NOMO-1 treated with DMSO at 0.1 percent for 48 hours (cell line): ENCODE data around the gene CCDC117.
"Not testable (repeated sequence)": the region's sequence is repeated elsewhere in the genome, so short reads cannot be mapped to it uniquely, and the experiment has no call there.

Source experiments
- DNase-seq: peaks from one replicate; lab custom pipeline; 2025; ENCODE audit not compliant: unreplicated experiment; lab: John Stamatoyannopoulos, UW

CCDC117 gene, protein sequence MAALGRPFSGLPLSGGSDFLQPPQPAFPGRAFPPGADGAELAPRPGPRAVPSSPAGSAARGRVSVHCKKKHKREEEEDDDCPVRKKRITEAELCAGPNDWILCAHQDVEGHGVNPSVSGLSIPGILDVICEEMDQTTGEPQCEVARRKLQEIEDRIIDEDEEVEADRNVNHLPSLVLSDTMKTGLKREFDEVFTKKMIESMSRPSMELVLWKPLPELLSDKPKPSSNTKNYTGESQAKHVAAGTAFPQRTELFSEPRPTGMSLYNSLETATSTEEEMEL

DNA sequence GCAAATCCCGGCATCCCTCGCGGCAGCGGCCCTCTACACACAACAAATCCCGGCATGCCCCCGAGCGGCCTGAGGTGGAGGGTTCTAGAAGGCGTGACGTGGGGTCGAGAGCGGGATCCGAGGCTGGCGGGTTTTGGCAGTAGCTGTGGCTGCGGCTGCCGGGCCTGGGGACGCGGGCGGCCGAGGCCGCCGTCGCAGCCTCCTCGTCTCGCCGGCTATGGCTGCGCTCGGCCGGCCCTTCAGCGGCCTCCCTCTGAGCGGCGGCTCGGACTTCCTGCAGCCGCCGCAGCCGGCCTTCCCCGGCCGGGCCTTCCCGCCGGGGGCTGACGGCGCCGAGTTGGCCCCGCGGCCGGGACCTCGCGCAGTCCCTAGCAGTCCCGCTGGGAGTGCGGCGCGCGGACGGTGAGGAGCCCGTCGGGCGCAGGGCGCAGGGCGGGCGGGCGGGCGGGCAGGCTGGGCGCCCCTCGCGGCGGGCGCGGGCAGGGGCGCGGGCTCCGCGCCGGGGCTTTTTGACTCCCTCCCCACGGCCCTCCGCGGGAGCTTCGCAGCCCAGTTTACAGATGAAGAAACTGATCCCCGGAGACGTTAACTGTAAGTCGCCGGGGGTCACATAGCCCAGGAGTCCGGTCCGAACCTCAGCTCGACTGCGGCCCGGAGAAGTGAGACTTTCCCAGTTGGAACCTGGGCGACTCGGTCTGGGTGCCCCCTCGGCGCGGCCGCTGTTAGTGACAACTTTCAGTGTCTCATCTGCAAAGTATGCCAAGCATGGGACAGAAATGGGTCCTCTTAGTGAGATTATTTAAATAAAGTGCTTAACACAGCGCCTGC, at the start of gene CCDC117:
Gene CCDC117, plus strand, starts transcription at position 63 of the 828 bp plus-strand sequence. Its CDS starts 155 bp downstream, at position 218.
- peak; percentile 94 for DNase-seq

DNA sequence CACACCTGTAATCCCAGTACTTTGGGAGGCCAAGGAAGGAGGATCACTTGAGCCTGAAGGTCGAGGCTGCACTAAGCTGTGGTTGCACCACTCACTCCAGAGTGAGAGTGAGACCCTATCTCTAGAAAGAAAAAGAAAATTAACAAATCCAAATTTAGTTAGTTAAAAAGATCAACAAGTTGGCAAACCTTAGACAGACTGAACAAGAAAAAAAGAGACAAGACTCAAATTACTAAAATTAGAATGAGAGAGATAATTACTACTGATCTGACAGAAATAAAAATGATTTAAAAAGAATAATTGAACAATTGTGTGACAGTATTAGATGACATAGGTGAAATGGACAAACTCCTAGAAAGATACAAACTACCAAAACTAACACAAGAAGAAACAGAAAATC, 44.5 kb upstream of the CCDC117 start:
- DNase-seq, result no peak

DNA sequence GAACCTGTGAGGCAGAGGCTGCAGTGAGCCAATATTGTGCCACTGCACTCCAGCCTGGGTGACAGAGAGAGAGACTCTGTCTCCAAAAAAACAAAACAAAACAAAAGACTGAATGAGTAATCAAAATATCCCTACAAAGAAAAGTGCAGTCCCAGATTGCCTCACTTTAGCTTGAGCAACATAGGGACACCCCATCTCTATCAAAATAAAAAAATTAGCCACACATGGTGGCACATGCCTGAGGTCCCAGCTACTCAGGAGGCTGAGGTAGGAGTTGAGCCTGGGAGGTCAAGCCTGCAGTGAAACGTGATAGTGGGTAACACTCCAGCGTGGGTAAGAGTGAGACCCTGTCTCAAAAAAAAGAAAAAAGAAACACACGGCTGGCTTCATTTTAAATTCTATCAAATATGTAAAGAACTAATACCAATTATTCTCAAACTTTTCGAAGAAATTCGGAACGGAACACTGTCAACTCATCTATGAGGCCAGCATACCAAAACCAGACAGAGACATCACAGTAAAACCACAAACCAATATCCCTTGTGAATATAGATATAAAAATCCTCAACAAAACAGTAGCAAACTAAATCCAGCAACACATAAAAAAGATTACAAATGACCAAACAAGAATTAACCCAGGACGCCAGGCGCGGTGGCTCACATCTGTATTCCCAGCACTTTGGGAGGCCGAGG, 43.7 kb upstream of the CCDC117 start:
- no peak for DNase-seq

DNA sequence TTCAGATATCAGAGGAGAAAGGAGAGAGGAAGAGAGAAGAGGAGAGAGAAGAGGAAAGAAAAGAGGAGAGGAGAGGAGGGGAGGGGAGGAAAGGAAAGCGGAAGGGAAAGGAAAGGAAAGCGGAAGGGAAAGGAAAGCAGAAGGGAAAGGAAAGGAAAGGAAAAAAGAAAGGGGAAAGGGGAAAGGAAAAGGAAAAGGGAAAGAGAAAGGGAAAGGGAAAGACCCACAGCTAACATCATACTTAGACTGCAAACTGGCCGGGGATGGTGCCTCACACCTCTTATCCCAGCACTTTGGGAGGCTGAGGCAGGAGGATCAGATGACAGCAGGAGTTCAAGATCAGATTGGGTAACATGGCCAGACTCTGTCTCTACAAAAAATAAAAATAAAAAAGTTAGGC, 42.3 kb upstream of the CCDC117 start:
- DNase-seq, result no peak

DNA sequence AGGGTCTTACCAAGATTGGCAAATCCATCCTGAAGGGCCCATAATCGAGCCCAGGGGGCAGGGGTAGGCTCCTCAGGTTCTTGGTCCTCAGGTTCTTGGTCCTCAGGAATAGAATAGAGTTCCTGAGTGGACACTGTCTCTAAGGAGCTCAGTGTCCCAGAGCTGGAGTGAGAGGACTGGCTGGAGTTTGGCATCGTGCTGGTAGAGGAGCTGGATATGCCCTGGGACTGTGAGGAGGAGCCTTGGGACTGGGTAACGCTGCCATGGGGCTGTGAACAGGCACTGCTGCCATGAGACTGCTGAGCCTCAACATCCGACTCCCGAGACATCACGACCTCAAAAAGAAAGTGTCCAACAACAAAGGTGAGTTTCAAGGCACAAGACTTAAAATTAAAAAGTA, 38.1 kb upstream of the CCDC117 start:
- DNase-seq, result no peak

DNA sequence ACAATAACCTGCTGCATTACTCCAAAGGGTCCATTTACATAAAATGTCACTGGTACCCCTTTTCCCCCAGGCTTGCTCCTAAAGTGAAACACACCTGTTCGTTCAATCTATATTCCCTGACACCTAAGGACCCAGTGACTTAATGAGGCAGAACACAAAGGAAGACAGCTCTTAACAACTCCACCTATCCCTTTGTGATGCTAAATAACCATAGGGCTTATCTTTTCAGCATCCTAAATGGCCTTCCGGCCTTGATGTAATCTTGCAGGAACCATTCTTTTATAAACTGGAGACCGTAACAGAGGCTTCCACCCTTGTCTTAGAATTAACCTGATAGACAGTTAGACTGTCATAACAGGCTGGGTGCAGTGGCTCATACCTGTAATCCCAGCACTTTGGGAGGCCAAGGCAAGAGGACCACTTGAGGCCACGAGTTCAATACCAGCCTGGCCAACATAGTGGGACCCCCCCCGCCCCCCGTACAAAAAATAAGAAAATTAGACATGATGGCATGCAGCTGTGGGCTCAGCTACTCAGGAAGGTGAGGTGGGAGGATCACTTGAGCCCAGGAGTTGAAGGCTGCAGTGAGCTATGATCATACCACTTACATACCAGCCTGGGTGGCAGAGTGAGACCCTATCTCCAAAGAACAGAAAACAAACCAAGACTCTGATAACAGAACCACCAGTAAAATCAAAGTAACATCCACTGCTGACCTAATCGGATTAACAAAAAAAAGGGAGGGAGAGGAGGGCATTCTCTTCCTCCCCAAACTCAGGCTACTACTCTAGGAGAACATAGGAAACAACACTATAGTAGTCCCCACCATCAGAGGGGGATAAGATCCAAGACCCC, 36.0 kb upstream of the CCDC117 start:
- DNase-seq, result no peak

DNA sequence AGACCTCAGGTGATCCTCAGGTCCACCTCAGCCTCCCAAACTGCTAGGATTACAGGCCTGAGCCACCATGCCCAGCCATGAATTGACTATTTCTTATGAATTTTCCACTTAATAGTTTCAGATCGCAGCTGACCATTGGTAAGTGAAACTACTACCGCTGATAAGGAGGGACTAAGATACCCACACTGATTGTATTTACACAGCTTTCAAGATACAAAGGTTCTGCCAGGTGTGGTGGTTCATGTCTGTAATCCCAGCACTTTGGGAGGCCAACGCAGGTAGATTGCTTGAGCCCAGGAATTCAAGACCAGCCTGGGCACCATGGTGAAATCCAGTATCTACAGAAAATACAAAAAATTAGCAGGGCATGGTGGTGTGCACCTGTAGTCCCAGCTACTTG, 34.8 kb upstream of the CCDC117 start:
- DNase-seq, result no peak

DNA sequence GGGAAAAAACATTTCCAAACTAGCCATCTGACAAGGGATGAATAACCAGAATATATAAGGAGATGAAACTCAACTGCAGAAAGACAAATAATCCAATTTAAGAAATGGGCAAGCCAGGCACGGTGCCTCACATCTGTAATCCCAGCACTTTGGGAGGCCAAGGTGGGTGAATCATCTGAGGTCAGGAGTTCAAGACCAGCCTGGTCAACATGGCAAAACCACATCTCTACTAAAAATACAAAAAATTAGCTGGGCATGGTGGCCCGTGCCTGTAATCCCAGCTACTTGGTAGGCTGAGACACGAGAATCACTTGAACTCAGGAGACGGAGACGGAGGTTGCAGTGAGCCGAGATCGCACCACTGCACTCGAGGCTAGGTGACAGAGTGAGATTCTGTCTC, 33.6 kb upstream of the CCDC117 start:
- not testable (repeated sequence) for DNase-seq

DNA sequence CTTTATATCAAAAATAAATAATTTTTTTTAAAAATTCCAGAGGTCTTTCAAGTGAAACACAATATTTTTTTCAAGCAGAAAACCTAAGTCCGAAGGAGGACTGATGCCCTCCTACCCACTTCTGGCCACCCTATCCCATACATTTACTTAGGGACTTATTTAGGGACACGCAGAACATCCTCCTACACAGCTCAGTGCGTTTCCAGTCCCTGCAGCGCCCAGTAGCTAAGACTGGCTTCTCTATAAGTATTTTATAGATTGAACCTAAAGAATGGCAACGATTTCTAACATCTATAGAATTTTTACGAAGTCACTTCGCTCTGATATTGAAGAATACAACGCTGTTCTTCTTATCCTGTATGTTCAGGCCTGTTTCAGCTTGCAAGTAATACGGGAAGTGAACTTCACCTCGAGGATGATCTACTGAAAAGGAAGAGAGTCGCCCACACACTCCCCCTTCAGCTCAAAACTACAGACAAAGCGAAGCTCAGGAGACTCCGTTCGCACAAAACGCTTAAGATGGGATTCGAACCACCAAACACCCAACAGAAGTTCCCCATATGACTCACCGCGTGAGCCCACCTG, 31.2 kb upstream of the CCDC117 start:
- no peak for DNase-seq

DNA sequence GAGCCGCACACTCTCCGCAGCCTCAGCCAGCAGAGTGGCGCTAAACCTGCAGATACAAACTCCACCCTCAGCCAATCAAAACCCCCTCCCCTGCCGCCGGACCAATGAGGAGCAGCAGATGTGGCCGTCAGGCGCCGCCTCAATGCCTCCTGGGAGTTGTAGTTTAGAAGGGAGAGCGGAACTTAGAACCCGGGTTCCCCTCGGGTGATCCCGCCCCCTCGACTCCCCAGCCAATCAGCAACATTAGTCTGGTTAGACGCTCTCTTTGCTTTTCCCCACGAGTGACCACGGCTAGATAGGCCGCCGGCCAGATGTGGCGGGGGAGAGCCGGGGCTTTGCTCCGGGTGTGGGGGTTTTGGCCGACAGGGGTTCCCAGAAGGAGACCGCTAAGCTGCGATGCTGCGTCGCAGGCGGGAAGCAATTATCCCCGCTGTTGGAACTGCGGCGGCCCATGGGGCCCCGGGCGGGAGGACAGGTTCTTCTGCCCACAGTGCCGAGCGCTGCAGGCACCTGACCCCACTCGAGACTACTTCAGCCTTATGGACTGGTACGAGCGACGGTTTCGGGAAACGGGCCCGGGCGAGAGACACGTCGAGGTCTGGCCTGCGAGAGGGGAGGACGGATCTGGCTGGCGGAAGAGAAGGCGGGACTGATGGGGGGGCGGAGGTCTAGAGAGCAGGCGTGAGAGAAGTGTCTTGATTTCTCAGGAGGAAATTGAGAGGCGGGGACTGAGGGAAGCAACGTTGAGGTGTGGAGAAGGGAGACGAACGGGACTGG, 30.5 kb upstream of the CCDC117 start, which contains the start of the genes CHEK2 and HSCB:
Gene CHEK2, minus strand, starts transcription at position 36 of the 777 bp plus-strand sequence. CDS start 7,099 bp downstream, outside the sequence.
Gene HSCB, plus strand, starts transcription at position 255 of the 777 bp plus-strand sequence. Its CDS starts 57 bp downstream, at position 312.
- peak; percentile 99 for DNase-seq

DNA sequence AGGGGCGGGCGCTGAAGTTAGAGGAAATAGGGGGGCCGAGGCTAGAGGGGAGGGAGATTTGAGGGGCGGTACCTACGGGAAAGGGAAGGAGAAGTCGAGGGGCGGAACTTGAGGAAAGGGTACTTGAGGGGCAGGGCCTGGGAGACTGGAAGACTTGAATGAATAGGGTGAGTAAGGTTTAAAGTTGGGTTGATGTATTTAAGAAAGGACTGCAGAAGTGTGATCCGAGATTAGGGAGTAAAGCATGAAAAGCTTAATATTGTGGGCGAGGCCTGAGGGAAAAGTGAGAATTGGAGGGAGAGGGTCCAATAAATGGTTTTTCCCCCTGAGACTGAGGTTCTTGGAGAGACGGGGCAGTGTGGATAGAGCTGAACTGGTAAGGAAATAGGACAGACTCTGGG, 29.9 kb upstream of the CCDC117 start:
- no peak for DNase-seq

DNA sequence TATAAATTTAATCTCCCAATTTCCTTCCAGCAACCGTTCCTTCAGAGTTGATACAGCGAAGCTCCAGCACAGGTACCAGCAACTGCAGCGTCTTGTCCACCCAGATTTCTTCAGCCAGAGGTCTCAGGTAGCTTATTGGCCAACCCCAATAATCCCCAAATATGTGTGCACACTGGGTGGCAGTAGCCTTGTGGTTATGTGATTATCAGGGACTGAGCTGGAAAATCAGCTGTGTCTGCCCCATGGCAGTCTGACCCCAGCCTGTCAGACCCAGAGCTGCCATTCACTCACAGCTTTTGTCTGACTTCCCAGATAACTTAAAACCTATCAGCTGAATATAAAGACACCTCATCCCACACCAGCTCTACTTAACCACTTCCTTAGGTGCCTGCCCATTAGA, 28.6 kb upstream of the CCDC117 start:
- no peak for DNase-seq

DNA sequence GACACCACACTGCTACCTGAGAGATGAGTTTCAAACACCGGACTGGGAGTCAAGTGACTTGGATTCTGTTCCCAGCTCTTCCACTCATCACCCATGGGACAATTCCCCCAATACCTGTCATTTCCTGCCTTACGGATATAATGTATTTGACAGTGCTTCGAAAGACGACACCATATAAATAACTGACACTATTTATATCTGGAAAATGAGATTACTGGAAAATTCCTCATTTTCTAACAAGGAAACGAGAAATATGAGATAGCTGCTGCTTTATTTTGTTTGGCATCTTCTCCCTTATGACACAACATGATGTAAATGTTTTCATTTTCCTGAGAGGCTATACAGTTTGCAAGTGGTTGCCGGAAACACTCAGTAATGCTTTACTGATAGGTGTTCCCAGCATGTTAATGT, 22.0 kb upstream of the CCDC117 start:
- DNase-seq, result no peak

DNA sequence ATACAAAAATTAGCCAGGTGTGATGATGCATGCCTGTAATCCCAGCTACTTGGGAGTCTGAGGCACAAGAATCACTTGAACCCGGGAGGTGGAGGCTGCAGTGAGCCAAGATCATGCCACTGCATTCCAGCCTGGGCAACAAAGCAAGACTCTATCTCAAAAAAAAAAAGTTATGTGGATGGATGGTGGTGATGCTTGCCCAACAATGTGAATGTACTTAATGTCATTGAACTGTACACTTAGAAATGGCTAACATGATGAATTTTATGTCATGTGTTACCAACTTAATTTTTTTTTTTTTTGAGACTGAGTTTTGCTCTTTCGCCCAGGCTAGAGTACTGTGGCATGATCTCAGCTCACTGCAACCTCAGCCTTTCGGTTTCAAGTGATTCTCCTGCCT, 18.0 kb upstream of the CCDC117 start:
- DNase-seq, result not testable (repeated sequence)

DNA sequence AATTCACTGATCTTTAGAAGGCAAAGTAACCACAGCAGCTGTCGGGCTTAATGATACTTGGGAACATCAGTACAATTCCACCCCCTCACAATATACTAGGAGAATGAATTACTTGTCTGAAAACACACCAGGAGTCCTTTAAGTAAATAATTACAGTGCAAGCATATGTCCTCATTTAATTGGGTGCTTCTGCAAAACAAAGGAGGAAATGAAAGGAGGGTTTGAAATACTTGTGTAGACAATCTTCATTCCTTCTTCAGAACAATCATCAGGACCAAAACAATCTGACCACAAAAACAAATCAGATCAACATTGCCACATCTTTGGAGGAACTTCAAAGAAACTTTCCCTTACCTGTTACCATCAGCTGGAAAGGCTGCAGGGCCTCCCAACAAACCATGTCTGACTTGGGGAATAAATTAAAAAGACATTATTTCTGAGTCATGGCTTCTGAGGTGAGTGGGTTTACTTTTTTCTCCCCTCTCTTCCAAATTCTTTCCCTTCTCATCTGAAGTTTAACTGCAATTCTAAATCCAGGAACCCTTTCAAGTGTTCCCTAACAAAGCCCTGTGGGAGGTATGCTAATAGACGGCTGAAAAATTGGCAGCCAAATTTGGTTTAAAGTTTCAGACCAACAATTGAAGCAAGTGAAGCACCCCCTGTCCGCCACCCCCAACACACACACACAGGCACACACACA, 12.5 kb upstream of the CCDC117 start:
- peak; percentile 80 for DNase-seq

DNA sequence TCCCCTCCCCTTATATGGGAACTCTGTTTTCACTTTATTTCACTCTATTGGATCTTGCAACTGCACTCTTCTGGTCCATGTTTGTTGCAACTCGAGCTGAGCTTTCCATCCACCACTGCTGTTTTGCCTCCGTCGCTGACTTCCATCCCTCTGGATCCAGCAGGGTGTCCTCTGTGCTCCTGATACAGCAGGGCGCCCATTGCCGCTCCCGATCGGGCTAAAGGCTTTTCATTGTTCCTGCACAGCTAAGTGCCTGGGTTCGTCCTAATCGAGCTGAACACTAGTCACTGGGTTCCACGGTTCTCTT, 11.1 kb upstream of the CCDC117 start:
- DNase-seq, result no peak

DNA sequence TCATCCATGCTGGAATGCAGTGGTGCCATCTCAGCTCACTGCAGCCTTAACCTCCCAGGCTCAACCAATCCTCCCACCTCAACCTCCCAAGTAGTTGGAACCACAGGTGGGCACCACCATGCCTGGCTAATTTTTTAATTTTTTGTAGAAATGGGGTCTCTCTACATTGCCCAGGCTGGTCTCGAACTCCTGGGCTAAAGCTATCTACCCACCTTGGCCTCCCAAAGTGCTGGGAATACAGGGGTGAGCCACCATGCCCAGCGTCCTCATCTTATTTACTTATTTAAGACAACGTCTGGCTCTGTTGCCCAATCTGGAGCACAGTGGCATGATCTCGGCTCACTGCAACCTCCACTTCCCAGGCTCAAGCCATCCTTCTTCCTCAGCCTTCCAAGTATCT, 10.5 kb upstream of the CCDC117 start:
- DNase-seq, result not testable (repeated sequence)

DNA sequence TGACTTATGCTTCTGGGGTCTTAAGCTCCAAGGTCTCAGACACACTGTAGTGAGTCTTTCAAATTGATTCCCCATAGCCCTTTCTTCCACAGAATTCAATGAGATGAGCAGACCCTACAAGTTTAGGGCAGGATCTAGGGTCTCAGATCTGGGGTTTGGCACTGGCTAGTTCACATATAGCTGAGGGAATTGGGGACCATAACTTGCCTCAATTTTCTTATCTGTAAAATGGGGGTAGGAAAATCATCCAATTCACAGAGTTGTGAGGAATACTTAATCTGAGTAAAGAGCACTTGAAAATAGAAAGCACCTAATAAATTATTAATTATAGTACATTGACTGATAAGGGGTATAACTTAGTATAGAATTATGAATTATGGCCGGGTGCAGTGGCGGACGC, 5.9 kb upstream of the CCDC117 start:
- DNase-seq, result no peak
